DND-41 (cell line): ENCODE data around the gene DTL.

Source experiments
- ATAC-seq: fragments of 200-7000 bp; cut with Tn5 transposase; 3 replicates; pipeline ENCODE4 v1.9.1; 2021; ENCODE audit warnings: low read depth; ENCODE audit not compliant: insufficient read depth
- DNase-seq: peaks from one replicate; pipeline ENCODE4 v3.0.0-alpha.2; 2020
- H2AFZ ChIP-seq: 2 replicates; pipeline ENCODE4 v1.6.0; 2012; ENCODE audit warnings: low read depth, low read length
- H3K27ac ChIP-seq: 2 replicates; pipeline ENCODE4 v1.5.1; 2012; ENCODE audit warnings: low read length, inconsistent platforms
- H3K27me3 ChIP-seq: fragments of 200-600 bp; sonication (generic); 2 replicates; pipeline ENCODE4 v1.6.0; 2012; ENCODE audit warnings: low read length, mild to moderate bottlenecking, inconsistent platforms; ENCODE audit not compliant: insufficient read depth, poor library complexity
- H3K36me3 ChIP-seq: 2 replicates; pipeline ENCODE4 v1.5.1; 2012; ENCODE audit warnings: low read length, inconsistent platforms; ENCODE audit not compliant: insufficient read depth
- H3K4me1 ChIP-seq: 2 replicates; pipeline ENCODE4 v1.5.1; 2012; ENCODE audit warnings: mild to moderate bottlenecking, low read length; ENCODE audit not compliant: insufficient read depth
- H3K4me2 ChIP-seq: 2 replicates; pipeline ENCODE4 v1.6.0; 2012; ENCODE audit warnings: mild to moderate bottlenecking, moderate library complexity, low read length, inconsistent platforms; ENCODE audit not compliant: insufficient read depth
- H3K4me3 ChIP-seq, 2 experiments: fragments of 200-600 bp in 1 of 2; shearing (Covaris generic) in 1 of 2; 2 replicates each; pipeline ENCODE4 v1.5.1; 2012 to 2016; ENCODE audit warnings: inconsistent platforms in 2 of 2, low read length in 2 of 2, mild to moderate bottlenecking in 2 of 2, low read depth in 1 of 2, moderate library complexity in 1 of 2
- H3K79me2 ChIP-seq: 2 replicates; pipeline ENCODE4 v1.6.0; 2012; ENCODE audit warnings: low read length, inconsistent platforms; ENCODE audit not compliant: insufficient read depth
- H3K9ac ChIP-seq: 2 replicates; pipeline ENCODE4 v1.6.0; 2012; ENCODE audit warnings: low read depth, mild to moderate bottlenecking, inconsistent platforms, low read length, moderate library complexity
- H3K9me3 ChIP-seq: 2 replicates; pipeline ENCODE4 v1.5.1; 2012; ENCODE audit warnings: low read length, moderate library complexity, mild to moderate bottlenecking, inconsistent platforms; ENCODE audit not compliant: insufficient read depth, severe bottlenecking
- H4K20me1 ChIP-seq: 2 replicates; pipeline ENCODE4 v1.6.0; 2012; ENCODE audit warnings: low read length; ENCODE audit not compliant: insufficient read depth
- CTCF ChIP-seq: IDR thresholded peaks from 2 replicates; pipeline ENCODE4 v1.5.1; 2012; ENCODE audit warnings: borderline replicate concordance, low read length, moderate library complexity, mild to moderate bottlenecking; ENCODE audit not compliant: poor library complexity, severe bottlenecking; ENCODE audit errors: extremely low read depth
- EZH2 ChIP-seq: IDR thresholded peaks from 3 replicates; pipeline ENCODE4 v1.6.1; 2012; ENCODE audit warnings: borderline replicate concordance, low read depth, mild to moderate bottlenecking, moderate library complexity, low read length, inconsistent platforms; ENCODE audit not compliant: severe bottlenecking

Gene DTL

DNA sequence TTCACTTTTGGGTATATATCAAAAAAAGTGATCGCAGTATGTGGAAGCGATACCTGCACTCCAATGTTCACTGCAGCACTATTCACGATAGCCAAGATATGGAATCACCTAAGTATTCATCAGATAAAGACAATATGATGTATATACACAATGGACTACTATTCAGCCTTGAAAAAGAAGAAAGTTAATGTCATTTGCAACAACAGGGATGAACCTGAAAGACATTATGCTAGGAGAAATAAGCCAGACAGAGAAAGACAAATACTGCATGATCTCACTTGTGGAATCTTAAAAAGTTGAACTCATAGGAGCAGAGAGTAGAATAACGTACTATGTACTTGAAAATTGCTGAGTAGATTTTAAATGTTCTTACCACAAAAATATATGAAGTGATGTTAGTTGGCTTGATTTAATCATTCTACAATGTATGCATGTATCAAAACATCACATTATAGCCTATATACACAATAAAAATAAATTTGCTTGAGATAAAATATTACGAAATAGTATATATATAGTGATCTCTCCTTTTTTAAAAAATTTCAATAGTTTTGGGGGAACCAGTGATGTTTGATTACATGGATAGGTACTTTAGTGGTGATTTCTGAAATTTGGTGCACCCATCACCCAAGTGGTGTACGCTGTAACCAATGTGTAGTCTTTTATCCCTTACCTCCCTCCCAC lies 56.0 kb downstream of the DTL start:
- Histone ChIP-seq H3K9ac (no peak overlapping the region), H4K20me1 (peaks cover 41% of the 10 kb centered on the region), H3K27ac (no peak overlapping the region), H3K79me2 (peaks cover 93% of the 10 kb centered on the region), H3K27me3 (no peaks in the 10 kb centered on the region), H3K36me3 (peaks cover 91% of the 10 kb centered on the region), H3K9me3 (no peaks in the 10 kb centered on the region), H3K4me1 (no peaks in the 10 kb centered on the region), H3K4me2 (no peak overlapping the region), H2AFZ (no peak overlapping the region), H3K4me3 (no peak overlapping the region)
- DNase-seq (no peak), ATAC-seq (no peak)
- TF ChIP-seq EZH2 (no peak), CTCF (no peak)

GRCh38 chr1:212097360-212097759 lies 61.8 kb downstream of the DTL start:
- no peaks in the 10 kb centered on the region for H3K4me1 ChIP-seq
- TF ChIP-seq CTCF = no peak
- TF ChIP-seq EZH2 = no peak
- DNase-seq (no peak), ATAC-seq (no peak)
- no peaks in the 10 kb centered on the region for H3K9me3 ChIP-seq
- no peaks in the 10 kb centered on the region for H3K27me3 ChIP-seq
- H4K20me1 ChIP-seq = peaks cover 58% of the 10 kb centered on the region
- H3K4me3 ChIP-seq = no peak overlapping the region
- H3K9ac ChIP-seq = no peak overlapping the region
- no peak overlapping the region for H3K27ac ChIP-seq
- no peak overlapping the region for H3K4me2 ChIP-seq
- H3K36me3 ChIP-seq = peaks cover 89% of the 10 kb centered on the region
- H2AFZ ChIP-seq = no peak overlapping the region
- peaks cover 96% of the 10 kb centered on the region for H3K79me2 ChIP-seq

GRCh38 chr1:212098310-212098709 lies 62.8 kb downstream of the DTL start:
- Histone ChIP-seq H3K4me2 (no peak overlapping the region), H3K36me3 (peaks cover 89% of the 10 kb centered on the region), H3K4me1 (no peaks in the 10 kb centered on the region), H3K9ac (no peak overlapping the region), H3K4me3 (no peak overlapping the region), H3K9me3 (no peaks in the 10 kb centered on the region), H3K79me2 (peaks cover 96% of the 10 kb centered on the region), H3K27ac (no peak overlapping the region), H2AFZ (no peak overlapping the region), H3K27me3 (no peaks in the 10 kb centered on the region), H4K20me1 (peaks cover 54% of the 10 kb centered on the region)
- ATAC-seq (peak; percentile 29; the same call in 1 of the 3 replicates), DNase-seq (no peak)
- TF ChIP-seq EZH2 (no peak), CTCF (no peak)
